Measurements from ENCODE around the gene OR2A1.
"Not testable (repeated sequence)": the region's sequence is repeated elsewhere in the genome, so short reads cannot be mapped to it uniquely, and the experiment has no call there.

GRCh38 chr7:144355176-144355822, 43.1 kb downstream of the OR2A1 start, which contains the start of gene ARHGEF5:
- not testable (repeated sequence) for TF ChIP-seq GATA2, GATA3 (IDR thresholded peaks at IDR 0.05; ENCODE audit: low read depth, low read length)

Data from SH-SY5Y (cell line).